Measurements from ENCODE around the gene ADAM10.

- TF ChIP-seq CTCF (IDR thresholded peaks at IDR 0.05; ENCODE audit: insufficient read depth, low read depth, low read length) (no peak), EZH2 (IDR thresholded peaks at IDR 0.05; ENCODE audit: insufficient read depth, low read length) (no peak)
These were observed 199.8 kb downstream of the ADAM10 start for GRCh38 chr15:58549785-58550074.
